RKO (cell line): ENCODE results near the gene KRT23.

Experiments used
- DNase-seq: peaks from one replicate; pipeline ENCODE4 v3.0.0-alpha.2; 2016; ENCODE audit warnings: low spot score

The KRT23 gene

GRCh38 chr17:40909755-40910154 is 27.7 kb downstream of the KRT23 start:
- no peak for DNase-seq

GRCh38 chr17:40909351-40909750 is 28.1 kb downstream of the KRT23 start:
- peak; percentile 95 for DNase-seq

GRCh38 chr17:40906613-40907012 is 30.8 kb downstream of the KRT23 start:
- DNase-seq, result no peak

GRCh38 chr17:40905370-40905769 is 32.1 kb downstream of the KRT23 start:
- no peak for DNase-seq

- DNase-seq, result peak; percentile 91
Observed at GRCh38 chr17:40903129-40903847, 34.2 kb downstream of the KRT23 start.

DNA sequence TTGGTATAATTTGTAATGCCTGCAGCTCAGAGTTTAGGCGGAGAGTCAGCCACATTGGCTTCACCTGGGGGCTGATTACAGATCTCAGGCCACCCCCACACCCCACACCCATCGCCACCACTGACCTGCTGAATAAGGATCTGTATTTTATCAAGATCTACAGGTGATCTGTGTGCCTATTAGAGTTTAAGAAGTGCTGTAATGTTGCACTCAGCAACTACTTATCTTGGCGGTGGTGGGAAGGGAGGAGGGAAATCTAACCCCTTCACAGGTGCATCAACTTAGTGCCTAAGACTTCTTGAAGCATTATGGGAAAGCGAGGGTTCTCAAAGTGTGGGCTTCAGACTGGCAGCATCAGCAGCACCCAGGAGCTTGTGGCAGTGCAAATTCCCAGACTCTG is 34.9 kb downstream of the KRT23 start:
- no peak for DNase-seq

- no peak for DNase-seq
Observed at GRCh38 chr17:40901981-40902474, 35.4 kb downstream of the KRT23 start.

DNA sequence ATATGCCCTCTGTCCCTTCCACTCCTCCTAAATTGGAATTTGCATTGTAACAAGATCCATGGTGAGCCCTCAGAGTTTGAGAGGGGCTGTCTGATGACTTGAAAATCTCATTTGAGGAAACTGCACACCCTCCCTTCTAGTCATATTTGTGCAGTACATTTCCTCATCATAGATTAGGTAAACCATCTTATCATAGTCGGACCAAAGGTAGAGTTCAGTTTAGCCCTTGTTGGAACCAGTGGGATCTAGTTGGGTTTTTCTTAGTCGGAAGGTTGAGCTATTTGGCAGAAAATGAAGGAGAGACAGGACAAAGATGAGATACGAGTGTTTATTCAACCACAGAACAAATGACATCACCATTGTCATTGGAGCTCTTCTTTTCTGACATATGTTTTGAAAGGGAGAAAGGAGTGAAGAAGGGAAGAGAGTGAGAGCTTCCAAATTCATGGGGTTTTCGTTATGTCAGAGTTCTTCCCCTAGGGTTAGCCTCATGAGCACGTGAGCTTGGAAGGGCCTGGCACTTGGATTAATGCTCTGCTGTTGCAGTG is 36.6 kb downstream of the KRT23 start:
- no peak for DNase-seq

DNA sequence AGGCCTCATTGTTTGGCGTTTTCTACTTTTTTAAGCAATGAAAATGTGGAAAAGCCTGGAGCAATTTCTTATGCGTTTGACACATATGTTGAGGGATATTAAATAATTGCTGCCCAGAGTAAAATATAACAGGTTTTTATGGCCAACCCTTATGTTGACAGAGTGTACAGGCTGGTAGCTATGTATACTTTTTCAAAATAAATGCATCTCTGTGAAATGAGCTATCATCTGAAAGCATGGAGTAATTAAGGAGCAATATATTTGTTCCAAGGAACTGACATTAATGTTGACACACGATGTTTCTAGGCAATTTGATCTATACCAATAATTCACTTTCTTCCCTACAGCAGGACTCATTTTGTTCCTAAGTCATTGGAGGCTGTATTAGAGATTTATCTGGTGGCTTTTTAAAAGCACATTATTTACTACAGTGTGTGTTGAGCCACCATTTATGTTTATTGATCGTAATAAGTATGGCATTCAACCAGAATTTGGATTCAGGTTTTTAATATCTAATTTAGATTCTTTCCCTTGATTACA is 40.5 kb downstream of the KRT23 start:
- DNase-seq, result no peak

- DNase-seq, result no peak
Observed at GRCh38 chr17:40895106-40895730, 42.2 kb downstream of the KRT23 start.

DNA sequence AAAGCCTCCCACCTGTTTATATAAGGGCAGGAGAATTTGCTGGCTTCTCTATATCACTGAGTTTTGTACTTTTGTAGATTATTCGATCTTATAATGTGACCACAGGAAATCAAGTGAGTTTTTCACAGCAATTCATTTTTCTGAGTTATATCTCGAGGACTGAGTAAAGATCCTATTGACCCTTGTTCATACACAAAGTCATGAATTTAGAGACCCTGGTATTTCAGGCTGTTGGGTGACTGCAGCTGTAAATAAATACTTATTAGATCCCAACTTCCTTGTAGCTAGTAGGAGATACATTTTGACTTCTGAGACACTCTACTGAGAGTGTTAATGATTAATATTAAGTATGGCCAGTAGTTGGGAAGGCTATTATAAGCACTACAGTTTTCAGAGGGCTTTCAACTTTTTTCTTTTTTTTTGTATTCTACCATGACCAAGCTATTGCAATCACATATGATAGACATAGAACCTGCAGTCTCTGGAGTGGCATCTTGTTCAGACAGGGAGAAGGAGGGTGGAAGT is 49.2 kb downstream of the KRT23 start:
- DNase-seq, result no peak

DNA sequence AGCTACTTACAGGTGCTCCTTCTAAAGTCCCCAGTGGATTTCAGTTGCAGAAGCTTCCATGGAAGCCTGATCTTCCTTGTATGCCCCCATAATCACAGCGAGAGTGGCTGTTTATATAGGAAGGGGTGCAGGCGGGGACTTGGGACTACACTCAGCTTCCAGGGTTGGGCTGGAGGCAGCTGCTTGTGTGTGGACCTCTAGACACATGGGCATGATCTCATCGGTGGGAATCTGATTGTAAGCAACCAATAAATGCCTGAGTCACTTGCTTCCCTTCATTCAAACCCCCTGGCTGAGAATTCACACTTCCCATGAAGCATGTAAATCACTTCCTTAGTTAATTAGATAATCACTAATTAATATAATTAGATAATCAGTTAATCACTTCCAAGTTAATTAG is 51.4 kb downstream of the KRT23 start:
- no peak for DNase-seq

GRCh38 chr17:40884708-40885512 is 52.5 kb downstream of the KRT23 start, which contains the start of gene KRT20:
Gene KRT20, minus strand, starts transcription at chr17:40885242. Its CDS starts 57 bp downstream, at chr17:40885185.
- no peak for DNase-seq

DNA sequence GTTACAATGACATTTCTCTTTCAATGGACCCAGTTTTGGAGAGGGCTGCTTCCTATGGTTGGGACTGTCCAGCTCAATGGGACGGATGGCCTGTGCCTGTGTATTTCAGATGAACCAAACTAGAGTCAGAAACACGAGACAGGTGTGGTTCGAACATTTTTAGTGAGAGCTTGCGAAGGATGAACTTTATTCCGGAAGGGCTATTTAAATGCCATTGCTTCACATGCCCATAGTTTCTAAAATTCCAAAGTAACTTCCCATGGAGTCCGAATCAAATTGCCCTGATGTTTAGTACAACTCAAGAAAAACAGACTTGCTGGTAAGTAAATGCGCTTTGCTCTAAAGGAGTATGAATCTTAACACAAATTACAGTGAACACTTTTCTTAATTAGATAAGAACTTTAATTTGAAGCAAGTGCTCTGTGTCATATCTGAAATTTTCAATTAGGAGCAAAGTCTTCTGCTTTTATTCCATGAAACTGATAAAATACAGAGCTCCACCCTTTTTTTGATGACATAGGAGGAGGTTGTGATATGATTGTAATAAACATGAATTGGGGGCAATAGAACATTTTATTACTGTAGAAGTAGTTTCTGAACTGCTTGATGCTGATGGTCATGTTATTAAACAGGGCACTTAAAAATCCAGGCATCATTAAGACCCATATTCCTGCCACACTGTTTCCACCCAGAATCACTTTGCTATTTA is 53.7 kb downstream of the KRT23 start:
- no peak for DNase-seq

- DNase-seq, result no peak
Observed at GRCh38 chr17:40883031-40883430, 54.4 kb downstream of the KRT23 start.

- DNase-seq, result no peak
Observed at GRCh38 chr17:40879026-40879425, 58.4 kb downstream of the KRT23 start.

GRCh38 chr17:40878044-40878443 is 59.4 kb downstream of the KRT23 start:
- no peak for DNase-seq

- DNase-seq, result no peak
Observed at GRCh38 chr17:40873801-40874200, 63.6 kb downstream of the KRT23 start.

- no peak for DNase-seq
Observed at GRCh38 chr17:40873255-40873654, 64.2 kb downstream of the KRT23 start.
